H1 (cell line): ENCODE data around the gene KCNK2. TPM values are rescaled to one million over a fixed set of nuclear protein-coding genes. Genes with fewer than 3 reads are reported as not detected.

Source experiments
- CTCF ChIA-PET: fragments of 300-600 bp; sonication (Branson Sonifier 250); formaldehyde crosslinking; loops from one replicate; lab custom pipeline; 2021; ENCODE audit not compliant: partially characterized antibody; lab: Charles Lee
- POLR2A ChIA-PET: fragments of 300-600 bp; sonication (Branson Sonifier 250); formaldehyde crosslinking; loops from one replicate; lab custom pipeline; 2021; ENCODE audit warnings: inconsistent platforms; ENCODE audit not compliant: partially characterized antibody; lab: Charles Lee
- DNase-seq, 2 experiments: peaks; one replicate each; pipeline versions ENCODE4 v3.0.0 to v3.0.0-alpha.2; 2010 to 2022; ENCODE audit warnings: low spot score in 2 of 2, low read depth in 1 of 2, mixed read lengths in 1 of 2
- FAIRE-seq: peaks from 2 replicates; lab custom pipeline; 2011; peaks lifted over from hg19 to GRCh38; lab: Jason Lieb, UNC
- H2AFZ ChIP-seq: 2 replicates; pipeline ENCODE4 v1.8.1; 2012; ENCODE audit warnings: low read length, inconsistent platforms
- H2AK5ac ChIP-seq: 2 replicates; pipeline ENCODE4 v1.6.1; 2013; ENCODE audit warnings: low read depth, low read length
- H2BK120ac ChIP-seq: replicated peaks from 2 replicates; pipeline ENCODE3; 2013; ENCODE audit warnings: low read depth, low read length, inconsistent platforms
- H2BK12ac ChIP-seq: 2 replicates; pipeline ENCODE4 v1.6.1; 2013; ENCODE audit warnings: low read depth, low read length
- H2BK15ac ChIP-seq: 2 replicates; pipeline ENCODE4 v1.6.1; 2013; ENCODE audit warnings: low read length
- H2BK20ac ChIP-seq: 2 replicates; pipeline ENCODE4 v1.6.1; 2013; ENCODE audit warnings: low read length
- H2BK5ac ChIP-seq: 2 replicates; pipeline ENCODE4 v1.6.1; 2013; ENCODE audit warnings: low read depth, low read length
- H3K14ac ChIP-seq: 2 replicates; pipeline ENCODE4 v1.6.1; 2013; ENCODE audit warnings: inconsistent platforms; ENCODE audit not compliant: insufficient read length
- H3K18ac ChIP-seq: 2 replicates; pipeline ENCODE4 v1.6.1; 2013; ENCODE audit warnings: low read length; ENCODE audit errors: extremely low read depth
- H3K23ac ChIP-seq: 2 replicates; pipeline ENCODE4 v1.6.1; 2013; ENCODE audit warnings: inconsistent platforms; ENCODE audit not compliant: insufficient read length
- H3K23me2 ChIP-seq: 2 replicates; pipeline ENCODE4 v1.6.1; 2013; ENCODE audit warnings: low read depth, low read length
- H3K27ac ChIP-seq: 2 replicates; pipeline ENCODE4 v1.6.1; 2011; ENCODE audit warnings: low read depth, low read length, inconsistent platforms
- H3K27me3 ChIP-seq, 4 experiments: replicated peaks in 1 of 4; 1 replicate in 1 of 4; 2 replicates in 3 of 4; pipeline versions ENCODE4 v1.6.1 to v1.8.1; 2011 to 2013; ENCODE audit warnings: low read length in 3 of 4, mild to moderate bottlenecking in 3 of 4, inconsistent platforms in 2 of 4, mixed read lengths in 2 of 4, moderate library complexity in 1 of 4; ENCODE audit not compliant: control insufficient read depth in 3 of 4, insufficient read depth in 3 of 4; ENCODE audit errors: extremely low read depth in 1 of 4
- H3K36me3 ChIP-seq, 4 experiments: 2 replicates each; pipeline versions ENCODE4 v1.6.1 to v1.8.1; 2011 to 2013; ENCODE audit warnings: mild to moderate bottlenecking in 4 of 4, low read length in 3 of 4, moderate library complexity in 2 of 4, control low read depth in 1 of 4, inconsistent platforms in 1 of 4; ENCODE audit not compliant: insufficient read depth in 4 of 4, control insufficient read depth in 2 of 4
- H3K4ac ChIP-seq: replicated peaks from 2 replicates; pipeline ENCODE3; 2013; ENCODE audit warnings: low read length, low read depth, mixed read lengths, inconsistent platforms; ENCODE audit not compliant: insufficient read length
- H3K4me1 ChIP-seq, 4 experiments: replicated peaks in 1 of 4; 1 replicate in 1 of 4; 2 replicates in 3 of 4; pipeline versions ENCODE4 v1.6.1 to v1.8.1; 2011 to 2013; ENCODE audit warnings: low read length in 3 of 4, inconsistent platforms in 2 of 4, mixed read lengths in 1 of 4; ENCODE audit not compliant: insufficient read depth in 4 of 4, control insufficient read depth in 3 of 4
- H3K4me2 ChIP-seq, 2 experiments: 2 replicates each; pipeline versions ENCODE4 v1.6.1 to v1.8.1; 2011 to 2013; ENCODE audit warnings: low read depth in 2 of 2, low read length in 2 of 2, control low read depth in 1 of 2, inconsistent platforms in 1 of 2, mild to moderate bottlenecking in 1 of 2; ENCODE audit not compliant: insufficient read depth in 1 of 2
- H3K4me3 ChIP-seq, 4 experiments: fragments of 200-600, 300-600 bp in 1 of 4; sonication (generic), shearing (Covaris generic), sonication (Bioruptor Twin) in 1 of 4; 2 replicates each; pipeline versions ENCODE4 v1.5.1 to v1.8.1; 2011 to 2016; ENCODE audit warnings: low read length in 4 of 4, low read depth in 3 of 4, control low read depth in 2 of 4, inconsistent platforms in 2 of 4, mild to moderate bottlenecking in 2 of 4, mixed read lengths in 1 of 4, moderate library complexity in 1 of 4; ENCODE audit not compliant: insufficient read depth in 2 of 4; ENCODE audit errors: extremely low read depth in 1 of 4
- H3K56ac ChIP-seq: replicated peaks from 2 replicates; pipeline ENCODE3; 2013; ENCODE audit warnings: low read depth, mild to moderate bottlenecking, mixed read lengths, low read length, inconsistent platforms; ENCODE audit not compliant: insufficient read length
- H3K79me1 ChIP-seq: 2 replicates; pipeline ENCODE4 v1.6.1; 2013; ENCODE audit warnings: low read depth, low read length, control low read depth
- H3K79me2 ChIP-seq, 2 experiments: 2 replicates each; pipeline versions ENCODE4 v1.6.1 to v1.8.1; 2012 to 2013; ENCODE audit warnings: low read length in 2 of 2, mild to moderate bottlenecking in 2 of 2, inconsistent platforms in 1 of 2; ENCODE audit not compliant: insufficient read depth in 2 of 2, control insufficient read depth in 1 of 2
- H3K9ac ChIP-seq, 4 experiments: replicated peaks in 1 of 4; 1 replicate in 1 of 4; 2 replicates in 3 of 4; pipeline versions ENCODE4 v1.6.1 to v1.8.1; 2011 to 2013; ENCODE audit warnings: low read depth in 3 of 4, low read length in 3 of 4, control low read depth in 2 of 4, mild to moderate bottlenecking in 2 of 4, moderate library complexity in 2 of 4, inconsistent platforms in 1 of 4; ENCODE audit errors: extremely low read depth in 1 of 4
- H3K9me3 ChIP-seq, 2 experiments: 2 replicates each; pipeline versions ENCODE4 v1.6.1 to v1.8.1; 2012 to 2013; ENCODE audit warnings: mild to moderate bottlenecking in 2 of 2, moderate library complexity in 2 of 2, control low read depth in 1 of 2, inconsistent platforms in 1 of 2, low read depth in 1 of 2, low read length in 1 of 2, mixed read lengths in 1 of 2; ENCODE audit not compliant: insufficient read depth in 2 of 2
- H4K20me1 ChIP-seq, 2 experiments: replicated peaks in 1 of 2; 2 replicates each; pipeline versions ENCODE3 to v1.8.1; 2011 to 2013; ENCODE audit warnings: inconsistent platforms in 2 of 2, low read length in 2 of 2, mild to moderate bottlenecking in 1 of 2; ENCODE audit not compliant: insufficient read depth in 2 of 2, control insufficient read depth in 1 of 2
- H4K5ac ChIP-seq: 2 replicates; pipeline ENCODE4 v1.6.1; 2013; ENCODE audit warnings: low read length, low read depth, mixed read lengths, inconsistent platforms; ENCODE audit not compliant: insufficient read length
- H4K8ac ChIP-seq: 2 replicates; pipeline ENCODE4 v1.8.0; 2013; ENCODE audit warnings: mild to moderate bottlenecking, moderate library complexity, low read length, inconsistent platforms; ENCODE audit not compliant: insufficient read depth; ENCODE audit errors: extremely low read depth
- H4K91ac ChIP-seq: replicated peaks from 2 replicates; pipeline ENCODE3; 2013; ENCODE audit warnings: low read length, mixed read lengths, inconsistent platforms; ENCODE audit not compliant: insufficient read length
- MAFK ChIP-seq: IDR thresholded peaks from 2 replicates; pipeline ENCODE4 v1.6.1; 2012; ENCODE audit warnings: low read depth, mild to moderate bottlenecking, improper control_type of control experiment, low read length
- NANOG ChIP-seq: IDR thresholded peaks from 2 replicates; pipeline ENCODE4 v1.6.1; 2011; ENCODE audit warnings: low read length, low read depth, mild to moderate bottlenecking, inconsistent platforms; ENCODE audit not compliant: insufficient read depth, poor library complexity, severe bottlenecking
- TAF1 ChIP-seq: IDR thresholded peaks from 2 replicates; pipeline ENCODE4 v1.6.1; 2011; ENCODE audit warnings: mild to moderate bottlenecking, low read depth, low read length
- WGBS, 2 experiments: shearing (Covaris generic) in 1 of 2; methylation state at CpG; one replicate each; pipeline versions ENCODE4 v1.1.6 to v1.1.7; 2013 to 2015; ENCODE audit warnings: low lambda C conversion rate in 2 of 2, mixed read lengths in 2 of 2, inconsistent platforms in 1 of 2, low coverage in 1 of 2, missing lambda C conversion rate in 1 of 2; ENCODE audit not compliant: insufficient replicate concordance in 2 of 2, insufficient coverage in 1 of 2, insufficient read length in 1 of 2; ENCODE audit errors: extremely low coverage in 1 of 2, missing lambda C conversion rate in 1 of 2; 5-methylcytosine and 5-hydroxymethylcytosine counted together
- polyA plus RNA-seq, 7 experiments: library from polyadenylated mRNA; depleted of rRNA in 3 of 7; stranded (reverse) in 5 of 7; unstranded in 2 of 7; fragments of >200 nt in 5 of 7; fragments of 200-250 nt in 2 of 7; gene quantifications; 1 replicate in 5 of 7; 2 replicates in 1 of 7; 4 replicates in 1 of 7; pipeline versions ENCODE4 v1.2.1 to v1.2.3, GENCODE V29; 2011 to 2013; ENCODE audit warnings: missing spikeins in 2 of 7, mixed read lengths in 2 of 7
- total RNA-seq: library from RNA; stranded (reverse); fragmentation: NEBNext Ultra II Directional; extraction: Animal tissue kit (Norgen Biotek cat#: 25700); gene quantifications from 2 replicates; pipeline ENCODE4 v1.2.1, GENCODE V29; 2021
- TF ChIP-seq, protein P1 (sequence below): IDR thresholded peaks from 2 replicates; pipeline ENCODE4 v1.6.1; 2011; ENCODE audit warnings: low read length, improper control_type of control experiment

Gene KCNK2
- total and polyA plus RNA-seq, 2 of the 8 experiments (the other 6 are each of a cell fraction or from before 2014, with no cell fraction given), result 0.59 to 1.2 TPM

DNA sequence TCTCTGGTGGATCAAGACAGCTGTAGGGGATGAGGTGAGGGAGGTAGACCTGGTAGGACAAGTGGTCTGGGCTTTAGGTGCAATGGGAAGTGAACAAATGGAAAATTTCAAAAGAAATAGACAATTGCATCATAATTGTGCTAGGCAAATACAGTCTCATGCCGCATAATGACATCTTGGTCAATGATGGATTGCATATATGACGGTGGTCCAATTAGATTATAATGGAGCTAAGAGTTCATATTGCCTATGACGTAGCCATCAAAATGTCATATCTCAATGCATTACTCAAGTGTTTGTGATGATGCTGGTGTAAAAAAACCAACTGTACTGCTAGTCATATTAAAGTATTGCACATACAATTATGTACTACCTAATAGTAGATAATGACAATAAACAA, 19.0 kb downstream of the KCNK2 start:
- Histone ChIP-seq H3K14ac (no peak overlapping the region), H2AK5ac (no peak overlapping the region), H2BK120ac (no peak overlapping the region), H3K4me3 (no peak overlapping the region), H3K27ac (no peak overlapping the region), H3K18ac (no peak overlapping the region), H3K4me1 (no peaks in the 10 kb centered on the region), H4K8ac (no peak overlapping the region), H3K36me3 (no peaks in the 10 kb centered on the region), H3K79me2 (no peaks in the 10 kb centered on the region), H4K5ac (no peak overlapping the region), H3K56ac (no peak overlapping the region), H2BK20ac (no peak overlapping the region), H4K20me1 (no peaks in the 10 kb centered on the region), H3K4ac (no peak overlapping the region), H3K27me3 (no peaks in the 10 kb centered on the region), H3K4me2 (no peak overlapping the region), H2BK5ac (no peak overlapping the region), H3K9me3 (no peaks in the 10 kb centered on the region), H3K23me2 (no peaks in the 10 kb centered on the region), H3K79me1 (no peaks in the 10 kb centered on the region), H2AFZ (no peak overlapping the region), H2BK12ac (no peak overlapping the region), H2BK15ac (no peak overlapping the region), H3K9ac (no peak overlapping the region), H3K23ac (no peak overlapping the region), H4K91ac (no peak overlapping the region)
- ChIA-PET CTCF (no interaction called here), POLR2A (no interaction called here)
- TF ChIP-seq TAF1, result no peak
- TF ChIP-seq, protein P1, sequence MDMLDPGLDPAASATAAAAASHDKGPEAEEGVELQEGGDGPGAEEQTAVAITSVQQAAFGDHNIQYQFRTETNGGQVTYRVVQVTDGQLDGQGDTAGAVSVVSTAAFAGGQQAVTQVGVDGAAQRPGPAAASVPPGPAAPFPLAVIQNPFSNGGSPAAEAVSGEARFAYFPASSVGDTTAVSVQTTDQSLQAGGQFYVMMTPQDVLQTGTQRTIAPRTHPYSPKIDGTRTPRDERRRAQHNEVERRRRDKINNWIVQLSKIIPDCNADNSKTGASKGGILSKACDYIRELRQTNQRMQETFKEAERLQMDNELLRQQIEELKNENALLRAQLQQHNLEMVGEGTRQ, result no peak
- no peak for TF ChIP-seq MAFK
- TF ChIP-seq NANOG, result no peak
- no peak for FAIRE-seq
- no peak for DNase-seq
- 83% methylated on average over 3 of the region's 3 CpGs; no CpG with 5 or more reads in 1 of the 2 experiments for WGBS, 2 experiments
